ENCODE measurements around the gene GLIPR1L1. TPM values are rescaled to one million over a fixed set of nuclear protein-coding genes. Genes with fewer than 3 reads are reported as not detected.

Gene GLIPR1L1
- total and polyA plus RNA-seq, 7 donors, result not detected

DNA sequence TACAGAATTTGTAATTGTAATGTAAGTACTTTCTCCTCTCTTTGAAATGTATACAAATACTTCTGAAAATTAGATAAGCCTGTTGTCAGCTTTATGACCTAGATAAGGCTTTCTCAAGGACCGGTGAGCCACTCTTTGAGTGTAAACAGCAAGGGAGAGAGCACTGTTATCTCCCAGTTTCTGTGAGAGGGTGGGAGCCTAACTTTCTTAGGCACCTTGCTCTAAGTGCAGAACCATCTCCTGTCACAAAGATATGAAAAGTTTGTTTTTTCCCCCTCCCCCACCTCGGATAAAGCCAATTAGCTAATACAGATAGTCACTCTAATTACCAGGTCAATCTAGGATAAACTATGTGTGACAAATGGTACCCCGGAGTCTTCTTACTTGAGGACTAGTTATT lies 40.1 kb upstream of the GLIPR1L1 start:
- Histone ChIP-seq H3K4me3 (no peak overlapping the region), H3K27me3 (ENCODE audit: insufficient read depth in 3 of 3, low read length in 2 of 3) (no peaks in the 10 kb centered on the region), H3K36me3 (ENCODE audit: insufficient read depth in 1 of 2, low read depth in 1 of 2) (peaks cover 0 to 8% of the 10 kb centered on the region in 2 donors), H3K9me3 (no peaks in the 10 kb centered on the region), H3K4me1 (no peaks in the 10 kb centered on the region), H3K27ac (no peak overlapping the region)
- no peak for TF ChIP-seq CTCF (IDR thresholded peaks at IDR 0.05)
- intact Hi-C loops (cut with DNase I), result no loop called here
- no peak for ATAC-seq
- DNase-seq, result no peak
- WGBS, 3 donors, result 17 to 26% (median 24%) methylated on average over 3 of the region's 3 CpGs

- WGBS, 3 donors, result 60 to 64% (median 63%) methylated on average over 3 of the region's 3 CpGs
- intact Hi-C loops (cut with DNase I), result no loop called here
Measured at GRCh38 chr12:75294797-75295196, 39.7 kb upstream of the GLIPR1L1 start.

GRCh38 chr12:75302225-75302624 lies 32.2 kb upstream of the GLIPR1L1 start:
- no peak overlapping the region for H3K27ac ChIP-seq
- no peaks in the 10 kb centered on the region for H3K27me3 ChIP-seq (ENCODE audit: insufficient read depth in 3 of 3, low read length in 2 of 3)
- intact Hi-C loops (cut with DNase I), result no loop called here
- H3K36me3 ChIP-seq (ENCODE audit: insufficient read depth in 1 of 2, low read depth in 1 of 2), result peaks cover 0 to 30% of the 10 kb centered on the region in 2 donors
- TF ChIP-seq CTCF (IDR thresholded peaks at IDR 0.05), result no peak
- no peak for ATAC-seq
- no peak overlapping the region for H3K4me3 ChIP-seq
- H3K9me3 ChIP-seq, result no peaks in the 10 kb centered on the region
- 89 to 98% (median 92%) methylated on average over 2 of the region's 2 CpGs for WGBS, 3 donors
- no peak for DNase-seq
- no peaks in the 10 kb centered on the region for H3K4me1 ChIP-seq

More at GRCh38 chr12:75294797-75295196, 39.7 kb upstream of the GLIPR1L1 start:
- ATAC-seq (no peak), DNase-seq (no peak)
- H3K4me1 ChIP-seq, result no peaks in the 10 kb centered on the region
- no peaks in the 10 kb centered on the region for H3K27me3 ChIP-seq (ENCODE audit: insufficient read depth in 3 of 3, low read length in 2 of 3)
- H3K9me3 ChIP-seq, result no peaks in the 10 kb centered on the region
- TF ChIP-seq CTCF (IDR thresholded peaks at IDR 0.05), result no peak
- no peak overlapping the region for H3K27ac ChIP-seq
- peaks cover 0 to 6% of the 10 kb centered on the region in 2 donors for H3K36me3 ChIP-seq (ENCODE audit: insufficient read depth in 1 of 2, low read depth in 1 of 2)
- H3K4me3 ChIP-seq, result no peak overlapping the region

GRCh38 chr12:75302781-75303180 lies 31.7 kb upstream of the GLIPR1L1 start:
- no peak overlapping the region for H3K4me3 ChIP-seq
- H3K9me3 ChIP-seq, result no peaks in the 10 kb centered on the region
- no peaks in the 10 kb centered on the region for H3K27me3 ChIP-seq (ENCODE audit: insufficient read depth in 3 of 3, low read length in 2 of 3)
- H3K4me1 ChIP-seq, result no peaks in the 10 kb centered on the region
- ATAC-seq (no peak), DNase-seq (no peak)
- TF ChIP-seq CTCF (IDR thresholded peaks at IDR 0.05), result no peak
- intact Hi-C loops (cut with DNase I), result no loop called here
- H3K36me3 ChIP-seq (ENCODE audit: insufficient read depth in 1 of 2, low read depth in 1 of 2), result peaks cover 0 to 30% of the 10 kb centered on the region in 2 donors
- no peak overlapping the region for H3K27ac ChIP-seq
